Measurements from ENCODE around the gene USB1. TPM values are rescaled to one million over a fixed set of nuclear protein-coding genes. Genes with fewer than 3 reads are reported as not detected.

Gene USB1
- total and polyA plus RNA-seq, 4 donors = 8.9 to 40.7 (median 28.3) TPM

GRCh38 chr16:58011652-58012051 is 10.4 kb downstream of the USB1 start:
- no peaks in the 10 kb centered on the region for H3K27me3 ChIP-seq (ENCODE audit: control insufficient read depth in 4 of 4, insufficient read depth in 4 of 4, low read length in 3 of 4)
- H3K27ac ChIP-seq (ENCODE audit: low read depth in 1 of 2, low read length in 2 of 2) = no peak overlapping the region
- no peak overlapping the region for H3K4me3 ChIP-seq (ENCODE audit: low read depth in 1 of 3, low read length in 3 of 3)
- no peak for DNase-seq (ENCODE audit: low spot score)
- WGBS = 90% methylated on average over 3 of the region's 3 CpGs
- no peaks in the 10 kb centered on the region for H3K9me3 ChIP-seq (ENCODE audit: control insufficient read depth in 4 of 4, low read length in 3 of 4)
- H3K4me1 ChIP-seq (ENCODE audit: control insufficient read depth in 4 of 4, insufficient read depth in 4 of 4, low read length in 3 of 4) = no peaks in the 10 kb centered on the region
- H3K9ac ChIP-seq (ENCODE audit: low read depth in 1 of 2, low read length in 2 of 2) = no peak overlapping the region
- peaks cover 5 to 32% (median 20%) of the 10 kb centered on the region in 4 donors for H3K36me3 ChIP-seq (ENCODE audit: control insufficient read depth in 4 of 4, insufficient read depth in 3 of 4, low read depth in 1 of 4, low read length in 3 of 4)
- TF ChIP-seq RAD21 (IDR thresholded peaks at IDR 0.05) = no peak
- TF ChIP-seq REST (IDR thresholded peaks at IDR 0.05) = no peak
- no peak for TF ChIP-seq NR2F2 (IDR thresholded peaks at IDR 0.05)
- TF ChIP-seq ZBTB33 (IDR thresholded peaks at IDR 0.05) = no peak
- TF ChIP-seq YY1 (IDR thresholded peaks at IDR 0.05) = no peak
- no peak for TF ChIP-seq HNF4A (conservative IDR thresholded peaks at IDR 0.05)
- TF ChIP-seq RXRA (IDR thresholded peaks at IDR 0.05) = no peak
- TF ChIP-seq TAF1 (conservative IDR thresholded peaks at IDR 0.05) = no peak
- TF ChIP-seq ATF3 (IDR thresholded peaks at IDR 0.05) = no peak

- Histone ChIP-seq H3K9me3 (ENCODE audit: control insufficient read depth in 4 of 4, low read length in 3 of 4) (no peaks in the 10 kb centered on the region), H3K9ac (ENCODE audit: low read depth in 1 of 2, low read length in 2 of 2) (no peak overlapping the region), H3K36me3 (ENCODE audit: control insufficient read depth in 4 of 4, insufficient read depth in 3 of 4, low read depth in 1 of 4, low read length in 3 of 4) (peaks cover 7 to 36% (median 21%) of the 10 kb centered on the region in 4 donors), H3K4me3 (ENCODE audit: low read depth in 1 of 3, low read length in 3 of 3) (no peak overlapping the region), H3K4me1 (ENCODE audit: control insufficient read depth in 4 of 4, insufficient read depth in 4 of 4, low read length in 3 of 4) (no peaks in the 10 kb centered on the region), H3K27ac (ENCODE audit: low read depth in 1 of 2, low read length in 2 of 2) (no peak overlapping the region), H3K27me3 (ENCODE audit: control insufficient read depth in 4 of 4, insufficient read depth in 4 of 4, low read length in 3 of 4) (no peaks in the 10 kb centered on the region)
- WGBS = 80% methylated on average over 9 of the region's 9 CpGs
- TF ChIP-seq GABPA (IDR thresholded peaks at IDR 0.05 in 1 of 2, conservative IDR thresholded peaks at IDR 0.05 in 1 of 2) (no peak), TAF1 (conservative IDR thresholded peaks at IDR 0.05) (no peak), ZBTB33 (IDR thresholded peaks at IDR 0.05) (no peak), YY1 (IDR thresholded peaks at IDR 0.05) (no peak)
- DNase-seq (ENCODE audit: low spot score) = no peak
Measured at GRCh38 chr16:58012481-58012880, 11.3 kb downstream of the USB1 start.

All from liver (tissue), 9 donors.